Keratinocyte (primary cell): Measurements from ENCODE around the gene STIP1.

ENCODE experiments used
- EZH2 ChIP-seq: IDR thresholded peaks from one replicate; pipeline ENCODE4 v1.6.1; 2012; ENCODE audit warnings: inconsistent platforms, mild to moderate bottlenecking, low read length, moderate library complexity
- TF ChIP-seq, protein P1 (sequence below), 3 experiments: IDR thresholded peaks in 1 of 3; conservative IDR thresholded peaks in 1 of 3; optimal IDR thresholded peaks in 1 of 3; 2 replicates in 2 of 3; 3 replicates in 1 of 3; pipeline versions ENCODE3 to v1.5.1; 2011; ENCODE audit warnings: low read length in 3 of 3, mild to moderate bottlenecking in 3 of 3, moderate library complexity in 2 of 3, control low read depth in 1 of 3, inconsistent platforms in 1 of 3; ENCODE audit not compliant: insufficient read depth in 2 of 3; ENCODE audit errors: extremely low read depth in 1 of 3

DNA sequence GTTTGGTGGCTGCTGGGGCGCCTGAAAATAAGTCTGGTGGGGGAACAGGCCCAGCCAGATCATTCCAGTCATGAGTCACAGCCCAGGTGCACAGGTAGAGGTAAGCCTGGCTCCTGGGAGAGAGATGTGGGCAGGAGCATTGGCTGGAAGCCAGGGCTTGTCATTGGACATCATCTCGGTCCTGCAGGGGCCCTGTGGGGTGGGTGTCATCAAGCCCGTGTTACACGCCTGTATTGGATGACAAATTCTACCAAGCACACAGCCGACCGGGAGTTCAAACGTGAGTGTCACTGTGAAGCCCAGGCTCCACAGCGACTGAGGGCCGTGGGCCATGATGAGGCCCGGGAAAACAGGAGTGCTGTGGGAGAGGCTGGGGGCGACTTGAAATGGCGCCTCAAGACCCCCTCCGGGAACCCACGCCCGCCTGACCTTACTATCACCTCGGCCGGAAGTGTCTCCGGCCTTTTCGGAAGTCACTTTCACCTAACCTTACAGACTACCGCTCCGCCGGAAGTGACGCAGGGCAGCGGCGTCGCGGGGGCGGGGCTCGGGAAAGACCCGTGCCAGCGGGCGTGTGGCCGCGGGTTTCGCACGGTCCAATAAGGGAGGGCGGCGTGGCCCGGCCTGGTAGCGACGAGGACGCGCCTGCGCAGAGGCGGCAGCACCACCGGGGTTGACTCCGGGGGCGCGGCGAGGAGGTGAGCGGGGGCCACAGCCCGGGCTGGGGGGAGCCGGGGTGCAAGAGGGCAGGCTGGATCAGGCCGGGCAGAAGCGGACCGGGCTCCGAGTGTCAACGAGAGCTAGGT lies 54.7 kb downstream of the STIP1 start, which contains the start of gene FKBP2:
- TF ChIP-seq, protein P1, sequence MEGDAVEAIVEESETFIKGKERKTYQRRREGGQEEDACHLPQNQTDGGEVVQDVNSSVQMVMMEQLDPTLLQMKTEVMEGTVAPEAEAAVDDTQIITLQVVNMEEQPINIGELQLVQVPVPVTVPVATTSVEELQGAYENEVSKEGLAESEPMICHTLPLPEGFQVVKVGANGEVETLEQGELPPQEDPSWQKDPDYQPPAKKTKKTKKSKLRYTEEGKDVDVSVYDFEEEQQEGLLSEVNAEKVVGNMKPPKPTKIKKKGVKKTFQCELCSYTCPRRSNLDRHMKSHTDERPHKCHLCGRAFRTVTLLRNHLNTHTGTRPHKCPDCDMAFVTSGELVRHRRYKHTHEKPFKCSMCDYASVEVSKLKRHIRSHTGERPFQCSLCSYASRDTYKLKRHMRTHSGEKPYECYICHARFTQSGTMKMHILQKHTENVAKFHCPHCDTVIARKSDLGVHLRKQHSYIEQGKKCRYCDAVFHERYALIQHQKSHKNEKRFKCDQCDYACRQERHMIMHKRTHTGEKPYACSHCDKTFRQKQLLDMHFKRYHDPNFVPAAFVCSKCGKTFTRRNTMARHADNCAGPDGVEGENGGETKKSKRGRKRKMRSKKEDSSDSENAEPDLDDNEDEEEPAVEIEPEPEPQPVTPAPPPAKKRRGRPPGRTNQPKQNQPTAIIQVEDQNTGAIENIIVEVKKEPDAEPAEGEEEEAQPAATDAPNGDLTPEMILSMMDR (optimal IDR thresholded peaks at IDR 0.05 in 1 of 3, IDR thresholded peaks at IDR 0.05 in 1 of 3, conservative IDR thresholded peaks at IDR 0.05 in 1 of 3; ENCODE audit: extremely low read depth in 1 of 3, insufficient read depth in 2 of 3, low read length in 3 of 3): no peak
- TF ChIP-seq EZH2: no peak
